ENCODE results near the gene CAST.

Gene CAST

DNA sequence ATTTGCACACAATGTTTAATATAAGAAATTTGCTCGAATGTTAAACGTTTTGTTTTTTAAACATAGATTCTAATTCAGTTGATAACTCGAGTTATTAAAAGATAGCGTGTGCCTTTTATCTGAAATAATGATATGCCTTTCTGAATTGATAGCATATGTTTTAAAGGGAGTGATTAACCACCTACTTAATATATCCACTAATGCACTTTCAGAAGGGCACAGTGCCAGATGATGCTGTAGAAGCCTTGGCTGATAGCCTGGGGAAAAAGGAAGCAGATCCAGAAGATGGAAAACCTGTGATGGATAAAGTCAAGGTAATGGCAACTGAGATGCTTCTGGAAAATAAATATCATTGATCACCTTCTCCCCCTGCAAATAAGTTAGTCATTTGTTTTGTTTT is 91.7 kb downstream of the CAST start:
- DNase-seq (ENCODE audit: insufficient read length, low spot score) (no peak), FAIRE-seq (no peak)
- no peak for TF ChIP-seq PAX5 (IDR thresholded peaks at IDR 0.05; ENCODE audit: insufficient read depth, low read length, severe bottlenecking)
- TF ChIP-seq POLR2AphosphoS5 (IDR thresholded peaks at IDR 0.05; ENCODE audit: low read depth, low read length), result no peak
- no peak for TF ChIP-seq POLR2A (IDR thresholded peaks at IDR 0.05; ENCODE audit: low read depth, low read length)
- no peak for TF ChIP-seq POU2F2 (IDR thresholded peaks at IDR 0.05; ENCODE audit: low read depth, low read length)
- no peak for TF ChIP-seq TAF1 (IDR thresholded peaks at IDR 0.05; ENCODE audit: low read depth, low read length)
- TF ChIP-seq SPI1 (IDR thresholded peaks at IDR 0.05; ENCODE audit: low read depth, low read length), result no peak

DNA sequence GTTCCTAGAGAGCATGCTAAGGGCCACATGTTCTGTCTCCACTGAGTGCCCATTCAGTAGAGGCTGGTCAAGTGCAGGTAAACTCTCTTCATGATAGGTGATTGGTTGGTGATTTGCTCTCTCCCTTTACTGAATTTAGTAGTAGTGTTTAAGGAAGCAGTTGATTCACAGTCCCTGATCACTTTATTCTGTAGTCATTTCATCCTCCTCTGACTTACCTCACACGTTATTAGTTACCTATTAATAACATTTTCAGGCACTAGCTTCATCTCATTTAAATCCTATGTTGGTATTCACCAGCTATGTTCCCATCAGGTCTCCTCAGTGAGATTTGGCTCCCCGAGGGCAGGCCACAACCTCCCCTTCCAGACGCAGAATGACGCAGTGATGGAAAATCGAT is 93.7 kb downstream of the CAST start:
- no peak for DNase-seq (ENCODE audit: insufficient read length, low spot score)
- no peak for FAIRE-seq
- TF ChIP-seq PAX5 (IDR thresholded peaks at IDR 0.05; ENCODE audit: insufficient read depth, low read length, severe bottlenecking), result no peak
- no peak for TF ChIP-seq POLR2AphosphoS5 (IDR thresholded peaks at IDR 0.05; ENCODE audit: low read depth, low read length)
- no peak for TF ChIP-seq SPI1 (IDR thresholded peaks at IDR 0.05; ENCODE audit: low read depth, low read length)
- no peak for TF ChIP-seq POU2F2 (IDR thresholded peaks at IDR 0.05; ENCODE audit: low read depth, low read length)
- no peak for TF ChIP-seq TAF1 (IDR thresholded peaks at IDR 0.05; ENCODE audit: low read depth, low read length)
- TF ChIP-seq POLR2A (IDR thresholded peaks at IDR 0.05; ENCODE audit: low read depth, low read length), result no peak

DNA sequence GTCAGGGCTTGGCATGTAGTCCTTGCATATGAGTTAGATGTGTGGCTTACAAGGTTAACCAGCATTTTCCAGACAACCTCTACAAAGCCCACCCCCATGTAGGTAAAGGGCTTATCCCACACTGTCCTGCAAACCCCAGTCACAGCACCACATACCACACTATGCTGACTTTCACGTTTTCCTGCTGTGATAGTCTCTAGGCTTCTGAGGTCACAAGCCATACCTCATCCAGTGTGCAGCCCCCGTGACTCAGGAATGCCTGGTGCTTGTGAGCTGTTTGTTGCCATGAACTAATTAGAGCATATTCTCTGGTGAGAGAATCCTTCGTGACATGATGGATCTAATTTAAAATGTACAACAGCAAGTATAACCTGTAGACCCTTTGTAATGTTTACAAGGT is 94.8 kb downstream of the CAST start:
- no peak for DNase-seq (ENCODE audit: insufficient read length, low spot score)
- TF ChIP-seq PAX5 (IDR thresholded peaks at IDR 0.05; ENCODE audit: insufficient read depth, low read length, severe bottlenecking), result no peak
- TF ChIP-seq POU2F2 (IDR thresholded peaks at IDR 0.05; ENCODE audit: low read depth, low read length), result no peak
- peak; percentile 61 for FAIRE-seq

DNA sequence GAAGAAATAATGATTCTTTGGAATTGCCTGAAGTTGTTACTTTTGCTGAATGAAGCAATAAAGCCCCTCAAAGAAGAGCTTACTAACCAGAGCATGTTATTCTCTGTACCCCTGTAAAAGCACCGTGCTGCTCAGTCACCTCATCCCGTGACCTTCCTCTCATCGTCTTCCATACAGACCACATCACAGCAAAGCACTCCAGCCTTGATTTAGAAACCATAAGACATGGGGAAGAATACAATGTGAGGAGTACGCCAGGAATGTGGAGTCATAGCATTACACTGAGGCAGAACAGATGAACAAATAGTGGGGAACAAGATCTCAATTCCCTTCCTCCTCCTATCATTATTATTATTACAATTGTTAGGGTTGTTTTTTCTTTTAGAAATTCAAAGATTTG is 96.4 kb downstream of the CAST start:
- DNase-seq (ENCODE audit: insufficient read length, low spot score) (no peak), FAIRE-seq (no peak)
- TF ChIP-seq PAX5 (IDR thresholded peaks at IDR 0.05; ENCODE audit: insufficient read depth, low read length, severe bottlenecking) (no peak), POLR2A (IDR thresholded peaks at IDR 0.05; ENCODE audit: low read depth, low read length) (no peak), POLR2AphosphoS5 (IDR thresholded peaks at IDR 0.05; ENCODE audit: low read depth, low read length) (no peak), TAF1 (IDR thresholded peaks at IDR 0.05; ENCODE audit: low read depth, low read length) (no peak), POU2F2 (IDR thresholded peaks at IDR 0.05; ENCODE audit: low read depth, low read length) (no peak)

DNA sequence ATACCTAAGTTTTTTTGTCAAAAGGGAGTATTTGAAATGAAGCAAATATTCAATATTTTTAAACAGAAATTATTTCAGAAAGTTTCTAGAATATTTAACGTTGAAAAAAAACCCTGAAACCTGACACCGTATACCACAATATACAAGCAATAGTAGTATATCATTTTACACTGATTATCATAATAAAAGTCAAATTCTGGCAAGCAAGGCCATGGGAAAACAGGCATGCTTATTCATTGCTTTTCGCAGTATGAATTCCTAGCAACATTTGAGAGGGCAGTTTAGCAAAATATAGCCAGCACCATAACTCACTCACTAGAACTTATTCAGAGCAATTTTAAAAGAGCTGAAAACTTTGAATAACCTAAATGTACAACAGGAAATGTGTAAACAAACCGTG is 99.4 kb downstream of the CAST start:
- DNase-seq (ENCODE audit: insufficient read length, low spot score) (no peak), FAIRE-seq (no peak)
- TF ChIP-seq TAF1 (IDR thresholded peaks at IDR 0.05; ENCODE audit: low read depth, low read length) (no peak), POLR2AphosphoS5 (IDR thresholded peaks at IDR 0.05; ENCODE audit: low read depth, low read length) (no peak), POU2F2 (IDR thresholded peaks at IDR 0.05; ENCODE audit: low read depth, low read length) (no peak), POLR2A (IDR thresholded peaks at IDR 0.05; ENCODE audit: low read depth, low read length) (no peak), PAX5 (IDR thresholded peaks at IDR 0.05; ENCODE audit: insufficient read depth, low read length, severe bottlenecking) (no peak), SPI1 (IDR thresholded peaks at IDR 0.05; ENCODE audit: low read depth, low read length) (no peak)

DNA sequence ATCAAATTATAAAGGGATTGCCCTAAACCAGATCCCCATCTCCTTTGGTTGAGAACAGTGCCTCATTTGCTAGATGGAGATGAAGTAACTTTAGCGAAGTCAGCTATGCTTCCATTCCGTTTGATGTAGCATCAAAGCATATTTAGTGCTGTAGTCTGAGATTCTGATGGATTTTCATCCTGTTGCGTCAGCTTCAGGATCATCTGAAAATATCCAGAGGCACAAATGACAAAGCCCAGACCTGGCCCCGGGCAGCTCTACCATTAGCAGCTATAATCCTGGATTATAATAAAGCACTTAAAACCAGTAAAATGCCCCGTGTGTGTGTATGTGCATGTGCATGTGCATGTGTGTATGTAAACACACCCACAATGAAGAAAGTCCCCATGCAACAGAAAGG is 100.8 kb downstream of the CAST start:
- TF ChIP-seq PAX5 (IDR thresholded peaks at IDR 0.05; ENCODE audit: insufficient read depth, low read length, severe bottlenecking) (no peak), POLR2AphosphoS5 (IDR thresholded peaks at IDR 0.05; ENCODE audit: low read depth, low read length) (no peak), SPI1 (IDR thresholded peaks at IDR 0.05; ENCODE audit: low read depth, low read length) (no peak), POLR2A (IDR thresholded peaks at IDR 0.05; ENCODE audit: low read depth, low read length) (no peak), POU2F2 (IDR thresholded peaks at IDR 0.05; ENCODE audit: low read depth, low read length) (no peak), TAF1 (IDR thresholded peaks at IDR 0.05; ENCODE audit: low read depth, low read length) (no peak)
- FAIRE-seq (no peak), DNase-seq (ENCODE audit: insufficient read length, low spot score) (no peak)

DNA sequence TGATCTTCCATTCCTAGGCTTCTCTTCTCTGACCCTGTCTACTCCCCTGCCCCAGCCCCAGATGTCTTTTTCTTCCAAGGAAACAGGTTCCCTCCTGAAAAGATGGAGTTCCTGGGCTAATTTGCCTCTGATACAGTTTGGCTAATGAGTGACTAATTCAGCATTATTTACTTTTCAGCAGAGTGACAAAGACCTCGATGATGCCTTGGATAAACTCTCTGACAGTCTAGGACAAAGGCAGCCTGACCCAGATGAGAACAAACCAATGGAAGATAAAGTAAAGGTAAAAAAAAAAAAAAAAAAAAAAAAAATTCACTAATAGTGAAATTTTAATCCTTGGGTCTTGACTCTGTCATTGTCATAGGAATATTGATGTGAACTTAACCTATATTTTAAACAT is 102.9 kb downstream of the CAST start:
- no peak for DNase-seq (ENCODE audit: insufficient read length, low spot score)
- no peak for FAIRE-seq
- TF ChIP-seq POLR2A (IDR thresholded peaks at IDR 0.05; ENCODE audit: low read depth, low read length) (no peak), TAF1 (IDR thresholded peaks at IDR 0.05; ENCODE audit: low read depth, low read length) (no peak)

DNA sequence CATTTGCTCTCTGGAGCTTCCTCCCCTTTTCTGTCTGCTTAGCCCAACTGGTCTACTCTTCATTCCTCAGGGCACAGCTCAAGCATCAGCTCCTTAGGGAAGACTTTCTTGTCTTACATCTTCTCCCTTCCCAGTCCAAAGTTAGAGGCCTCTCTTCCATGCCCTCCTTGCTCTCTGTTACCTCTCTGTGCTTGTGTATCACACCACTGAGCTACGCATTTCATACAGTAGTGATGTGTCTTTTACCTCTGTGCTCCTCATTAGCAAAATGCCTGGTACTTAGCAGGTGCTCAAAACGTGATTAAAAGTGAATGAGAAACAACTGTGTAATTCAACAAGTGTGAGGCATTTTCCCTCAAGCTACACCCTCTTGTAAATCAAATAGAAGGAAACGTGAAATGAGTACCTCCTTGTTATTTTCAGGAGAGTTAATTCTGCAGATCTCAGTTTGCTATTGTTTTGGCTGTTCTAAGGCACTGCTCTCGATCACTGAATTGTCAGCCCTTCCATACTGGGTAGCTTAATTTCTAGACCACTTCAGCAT is 106.6 kb downstream of the CAST start:
- no peak for DNase-seq (ENCODE audit: insufficient read length, low spot score)
- no peak for FAIRE-seq
- TF ChIP-seq POU2F2 (IDR thresholded peaks at IDR 0.05; ENCODE audit: low read depth, low read length), result no peak
- no peak for TF ChIP-seq TAF1 (IDR thresholded peaks at IDR 0.05; ENCODE audit: low read depth, low read length)
- TF ChIP-seq POLR2A (IDR thresholded peaks at IDR 0.05; ENCODE audit: low read depth, low read length), result no peak
- no peak for TF ChIP-seq SPI1 (IDR thresholded peaks at IDR 0.05; ENCODE audit: low read depth, low read length)
- no peak for TF ChIP-seq PAX5 (IDR thresholded peaks at IDR 0.05; ENCODE audit: insufficient read depth, low read length, severe bottlenecking)
- no peak for TF ChIP-seq POLR2AphosphoS5 (IDR thresholded peaks at IDR 0.05; ENCODE audit: low read depth, low read length)

DNA sequence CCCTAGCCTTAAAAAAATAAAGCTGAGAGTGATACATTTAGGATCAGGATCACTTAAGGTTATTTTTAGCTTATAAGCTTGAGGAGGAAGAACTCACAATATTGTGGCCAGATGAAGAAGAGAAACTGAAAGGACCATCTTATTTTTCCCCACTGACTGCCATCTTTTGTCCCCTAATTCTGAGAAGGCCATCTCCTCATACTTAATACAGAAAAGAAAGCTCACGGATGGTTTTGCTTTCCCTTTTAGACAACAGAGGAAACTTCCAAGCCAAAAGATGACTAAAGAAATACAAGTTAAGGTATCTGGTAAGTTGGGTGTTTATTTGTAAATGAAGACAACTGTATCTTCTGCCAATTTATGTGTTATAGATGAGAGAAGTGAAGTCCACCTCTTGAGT is 109.2 kb downstream of the CAST start:
- no peak for DNase-seq (ENCODE audit: insufficient read length, low spot score)
- TF ChIP-seq POU2F2 (IDR thresholded peaks at IDR 0.05; ENCODE audit: low read depth, low read length) (no peak), POLR2A (IDR thresholded peaks at IDR 0.05; ENCODE audit: low read depth, low read length) (no peak), SPI1 (IDR thresholded peaks at IDR 0.05; ENCODE audit: low read depth, low read length) (no peak), PAX5 (IDR thresholded peaks at IDR 0.05; ENCODE audit: insufficient read depth, low read length, severe bottlenecking) (no peak), POLR2AphosphoS5 (IDR thresholded peaks at IDR 0.05; ENCODE audit: low read depth, low read length) (no peak), TAF1 (IDR thresholded peaks at IDR 0.05; ENCODE audit: low read depth, low read length) (no peak)
- FAIRE-seq, result peak; percentile 41

DNA sequence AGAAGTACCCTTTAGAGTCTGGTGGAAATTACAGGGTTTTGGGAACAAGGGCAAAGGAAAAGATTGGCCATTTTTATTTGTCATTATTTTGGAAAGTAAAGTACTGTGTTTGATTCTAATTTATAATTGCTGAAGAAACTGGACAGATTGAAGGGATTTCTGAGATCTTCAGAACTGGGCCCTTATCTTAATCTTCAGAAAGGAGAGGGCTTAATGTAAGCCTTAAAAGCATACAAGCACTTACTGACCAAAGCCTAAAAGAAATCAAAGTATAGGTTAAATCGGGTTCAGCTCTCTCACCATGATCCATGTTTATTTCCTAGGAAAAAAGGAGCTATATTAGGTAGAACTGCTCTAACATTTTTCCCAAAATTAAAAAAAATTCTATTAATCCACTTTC is 109.9 kb downstream of the CAST start:
- no peak for DNase-seq (ENCODE audit: insufficient read length, low spot score)
- no peak for TF ChIP-seq SPI1 (IDR thresholded peaks at IDR 0.05; ENCODE audit: low read depth, low read length)
- TF ChIP-seq POLR2A (IDR thresholded peaks at IDR 0.05; ENCODE audit: low read depth, low read length), result no peak
- TF ChIP-seq POU2F2 (IDR thresholded peaks at IDR 0.05; ENCODE audit: low read depth, low read length), result no peak
- no peak for TF ChIP-seq PAX5 (IDR thresholded peaks at IDR 0.05; ENCODE audit: insufficient read depth, low read length, severe bottlenecking)
- no peak for TF ChIP-seq TAF1 (IDR thresholded peaks at IDR 0.05; ENCODE audit: low read depth, low read length)
- no peak for TF ChIP-seq POLR2AphosphoS5 (IDR thresholded peaks at IDR 0.05; ENCODE audit: low read depth, low read length)
- FAIRE-seq, result no peak

All from GM12891 (cell line).